Colonic mucosa (tissue), 4 donors: Measurements from ENCODE around the gene DDHD1. TPM values are rescaled to one million over a fixed set of nuclear protein-coding genes. Genes with fewer than 3 reads are reported as not detected.

ENCODE experiments used
- DNase-seq: peaks from one replicate; pipeline ENCODE4 v3.0.0-alpha.2; 2020
- H3K27ac ChIP-seq: fragments of 200-600 bp; one replicate; pipeline ENCODE4 v1.8.0; 2021
- H3K27me3 ChIP-seq: fragments of 200-600 bp; one replicate; pipeline ENCODE4 v1.8.0; 2021
- H3K36me3 ChIP-seq: fragments of 200-600 bp; one replicate; pipeline ENCODE4 v1.8.0; 2021
- H3K4me1 ChIP-seq: fragments of 200-600 bp; one replicate; pipeline ENCODE4 v1.8.0; 2021; ENCODE audit warnings: mild to moderate bottlenecking
- H3K4me3 ChIP-seq: fragments of 200-600 bp; one replicate; pipeline ENCODE4 v1.8.0; 2021
- H3K9ac ChIP-seq, 2 donors: one replicate each; pipeline ENCODE4 v1.7.0; 2013; ENCODE audit warnings: control low read depth in 2 of 2, low read depth in 2 of 2, low read length in 2 of 2
- H3K9me3 ChIP-seq: fragments of 200-600 bp; one replicate; pipeline ENCODE4 v1.8.0; 2021
- CTCF ChIP-seq: fragments of 200-600 bp; IDR thresholded peaks from one replicate; pipeline ENCODE4 v1.8.0; 2022; ENCODE audit warnings: antibody characterized with exemption, mild to moderate bottlenecking
- intact Hi-C: fragments of 100-400 bp; cut with DNase I; formaldehyde crosslinking; loops from one replicate; pipeline ENCODE4 v1.14.1; 2022
- total RNA-seq, 2 donors: library from RNA; stranded (reverse); fragmentation: NEBNext Ultra II Directional in 1 of 2; extraction: Animal tissue kit (Norgen Biotek cat#: 25700) in 1 of 2; gene quantifications; one replicate each; pipeline ENCODE4 v1.2.1, GENCODE V29; 2021
- donor health status: healthy.
- donor health status: DM: no; HTN: no; CAD: no.
- donor health status: DM: no; HTN: no; CAD: no.

Gene DDHD1
- total RNA-seq: 1 to 10 TPM; 7.5 TPM

- H3K36me3 ChIP-seq: no peaks in the 10 kb centered on the region
- peak within 1 kb of the TSS; percentile 71 for H3K4me3 ChIP-seq
- intact Hi-C loops: no loop called here
- no peak for TF ChIP-seq CTCF
- DNase-seq: peak; percentile 80
- H3K9ac ChIP-seq: peak within 1 kb of the TSS; percentile 79 to 94
- H3K9me3 ChIP-seq: no peaks in the 10 kb centered on the region
- H3K27ac ChIP-seq: peak within 1 kb of the TSS; percentile 85
- H3K4me1 ChIP-seq: no peaks in the 10 kb centered on the region
- H3K27me3 ChIP-seq: no peaks in the 10 kb centered on the region
These were observed at the start of gene DDHD1 for GRCh38 chr14:53152887-53153701. Gene DDHD1 (minus strand): TSS chr14:53153323. CDS start chr14:53153098, 225 bp downstream.

- Histone ChIP-seq H3K4me3 (no peak overlapping the region), H3K9ac (no peak overlapping the region), H3K27me3 (no peaks in the 10 kb centered on the region), H3K27ac (no peak overlapping the region), H3K36me3 (no peaks in the 10 kb centered on the region), H3K4me1 (no peaks in the 10 kb centered on the region), H3K9me3 (no peaks in the 10 kb centered on the region)
- DNase-seq: no peak
- intact Hi-C loops: no loop called here
- no peak for TF ChIP-seq CTCF
These were observed 42.8 kb upstream of the DDHD1 start for GRCh38 chr14:53195949-53196348.

GRCh38 chr14:53193193-53193592 is 40.1 kb upstream of the DDHD1 start:
- Histone ChIP-seq H3K4me1 (no peaks in the 10 kb centered on the region), H3K36me3 (no peaks in the 10 kb centered on the region), H3K27me3 (no peaks in the 10 kb centered on the region), H3K27ac (no peak overlapping the region), H3K4me3 (no peak overlapping the region), H3K9ac (no peak overlapping the region), H3K9me3 (no peaks in the 10 kb centered on the region)
- TF ChIP-seq CTCF: no peak
- intact Hi-C loops: no loop called here
- no peak for DNase-seq

GRCh38 chr14:53192052-53192760 is 39.1 kb upstream of the DDHD1 start:
- DNase-seq: no peak
- Histone ChIP-seq H3K9me3 (no peaks in the 10 kb centered on the region), H3K27me3 (no peaks in the 10 kb centered on the region), H3K36me3 (no peaks in the 10 kb centered on the region), H3K4me1 (no peaks in the 10 kb centered on the region), H3K9ac (no peak overlapping the region), H3K4me3 (no peak overlapping the region), H3K27ac (no peak overlapping the region)
- TF ChIP-seq CTCF: no peak
- intact Hi-C loops: no loop called here

GRCh38 chr14:53190938-53191337 is 37.8 kb upstream of the DDHD1 start:
- TF ChIP-seq CTCF: no peak
- Histone ChIP-seq H3K27ac (no peak overlapping the region), H3K4me3 (no peak overlapping the region), H3K9me3 (no peaks in the 10 kb centered on the region), H3K4me1 (no peaks in the 10 kb centered on the region), H3K9ac (no peak overlapping the region), H3K36me3 (no peaks in the 10 kb centered on the region), H3K27me3 (no peaks in the 10 kb centered on the region)
- no peak for DNase-seq
- intact Hi-C loops: no loop called here
